Occipital lobe (tissue), 3 donors: Measurements from ENCODE around the gene IKBKE. TPM values are rescaled to one million over a fixed set of nuclear protein-coding genes. Genes with fewer than 3 reads are reported as not detected.

Source experiments
- DNase-seq: peaks from one replicate; lab custom pipeline; 2025; lab: John Stamatoyannopoulos, UW
- small RNA-seq: library from RNA; depleted of rRNA; stranded (forward); fragments of <200 nt; gene quantifications from one replicate; pipeline ENCODE3, GENCODE V24; 2014
- total RNA-seq: library from RNA; depleted of rRNA; stranded (reverse); fragments of >200 nt; gene quantifications from one replicate; pipeline ENCODE4 v1.2.3, GENCODE V29; 2014

IKBKE gene
- total RNA-seq, 1 donor from 2014 or later: 1.1 TPM

GRCh38 chr1:206538901-206539640, 68.8 kb downstream of the IKBKE start:
- DNase-seq: no peak

GRCh38 chr1:206540044-206540780, 69.9 kb downstream of the IKBKE start:
- no peak for DNase-seq

DNA sequence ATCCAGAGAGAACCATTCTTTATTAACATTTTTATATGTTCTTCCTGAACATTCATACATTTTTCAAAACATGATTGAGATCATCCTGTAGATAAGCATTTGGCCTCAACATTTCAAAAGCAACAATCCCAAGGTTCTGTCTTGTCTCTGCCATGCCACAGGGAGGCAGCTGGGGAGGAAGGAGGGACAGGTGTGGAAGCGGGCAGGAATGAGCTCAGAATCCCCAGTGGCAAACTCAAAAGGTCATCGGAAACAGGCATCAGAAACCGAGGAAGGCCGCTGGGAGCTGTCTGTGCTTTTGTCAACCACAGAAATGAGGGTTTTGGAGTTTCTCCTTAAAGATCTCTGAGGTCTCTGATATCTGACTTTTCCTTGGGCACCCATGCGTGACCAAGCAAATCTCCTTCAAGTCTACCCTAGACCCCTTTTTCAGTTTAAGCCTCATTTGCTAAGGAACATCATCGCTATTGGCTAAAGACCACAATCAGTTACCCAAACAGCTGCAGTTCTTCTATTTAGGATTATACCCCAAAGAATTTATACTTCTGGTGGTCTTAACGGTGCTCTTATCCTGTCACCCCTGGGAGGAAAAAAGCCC, 71.1 kb downstream of the IKBKE start:
- no peak for DNase-seq

GRCh38 chr1:206544562-206545257, 74.4 kb downstream of the IKBKE start:
- DNase-seq: peak; percentile 58

DNA sequence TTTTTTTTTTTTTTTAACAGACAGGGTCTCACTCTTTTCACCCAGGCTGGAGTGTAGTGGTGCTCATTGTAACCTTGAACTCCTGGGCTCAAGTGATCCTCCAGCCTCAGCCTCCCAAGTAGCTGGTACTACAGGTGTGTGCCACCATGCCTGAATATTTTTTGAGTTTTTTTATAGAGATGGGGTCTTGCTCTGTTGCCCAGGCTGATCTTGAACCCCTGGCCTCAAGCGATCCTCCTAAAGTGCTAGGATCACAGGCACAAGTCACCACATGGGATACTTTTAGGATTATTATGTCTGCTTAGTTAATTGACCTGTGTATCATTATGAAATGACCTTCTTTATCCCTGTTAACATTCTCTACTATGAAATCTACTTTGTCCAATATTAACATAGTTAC, 75.1 kb downstream of the IKBKE start:
- no peak for DNase-seq

Small RNA genes within 50 kb of the gene (small RNA-seq; reads per million reads assigned to genes)
- gene MIR6769B: not detected

Other genes starting within 250 kb of the IKBKE start
- gene RASSF5, start 37.1 kb downstream of the IKBKE start, total RNA-seq: 0.62 TPM
- 12.5 TPM for gene EIF2D, start 142.0 kb downstream of the IKBKE start, total RNA-seq
- 18.2 TPM for gene DYRK3, start 165.1 kb downstream of the IKBKE start, total RNA-seq
- gene MAPKAPK2, start 214.4 kb downstream of the IKBKE start, total RNA-seq: 8.1 TPM